ENCODE measurements around the gene GRIK4.
A peak's percentile ranks its signal among the peaks of the same experiment; 100 is the strongest.

GRIK4 gene

DNA sequence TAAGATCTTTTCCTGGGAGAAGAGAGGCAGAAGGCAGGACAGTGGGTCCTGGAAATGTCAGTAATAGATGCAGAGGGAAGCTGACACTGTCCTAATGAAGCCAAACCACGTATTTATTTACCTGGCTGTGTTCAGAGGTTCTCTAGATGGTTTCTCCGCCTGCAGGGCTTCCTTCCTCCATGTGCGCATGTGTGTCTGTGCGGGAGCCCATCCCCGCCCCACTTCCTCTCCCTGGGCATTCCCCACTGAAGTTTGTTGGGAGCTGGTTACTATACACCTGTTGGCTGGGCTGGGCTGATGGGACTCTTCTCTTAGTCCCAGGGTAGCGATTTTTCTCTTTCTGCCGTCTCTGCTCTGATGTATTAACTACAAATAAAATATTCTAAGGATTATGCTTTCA lies 307.5 kb downstream of the GRIK4 start:
- DNase-seq = no peak

DNA sequence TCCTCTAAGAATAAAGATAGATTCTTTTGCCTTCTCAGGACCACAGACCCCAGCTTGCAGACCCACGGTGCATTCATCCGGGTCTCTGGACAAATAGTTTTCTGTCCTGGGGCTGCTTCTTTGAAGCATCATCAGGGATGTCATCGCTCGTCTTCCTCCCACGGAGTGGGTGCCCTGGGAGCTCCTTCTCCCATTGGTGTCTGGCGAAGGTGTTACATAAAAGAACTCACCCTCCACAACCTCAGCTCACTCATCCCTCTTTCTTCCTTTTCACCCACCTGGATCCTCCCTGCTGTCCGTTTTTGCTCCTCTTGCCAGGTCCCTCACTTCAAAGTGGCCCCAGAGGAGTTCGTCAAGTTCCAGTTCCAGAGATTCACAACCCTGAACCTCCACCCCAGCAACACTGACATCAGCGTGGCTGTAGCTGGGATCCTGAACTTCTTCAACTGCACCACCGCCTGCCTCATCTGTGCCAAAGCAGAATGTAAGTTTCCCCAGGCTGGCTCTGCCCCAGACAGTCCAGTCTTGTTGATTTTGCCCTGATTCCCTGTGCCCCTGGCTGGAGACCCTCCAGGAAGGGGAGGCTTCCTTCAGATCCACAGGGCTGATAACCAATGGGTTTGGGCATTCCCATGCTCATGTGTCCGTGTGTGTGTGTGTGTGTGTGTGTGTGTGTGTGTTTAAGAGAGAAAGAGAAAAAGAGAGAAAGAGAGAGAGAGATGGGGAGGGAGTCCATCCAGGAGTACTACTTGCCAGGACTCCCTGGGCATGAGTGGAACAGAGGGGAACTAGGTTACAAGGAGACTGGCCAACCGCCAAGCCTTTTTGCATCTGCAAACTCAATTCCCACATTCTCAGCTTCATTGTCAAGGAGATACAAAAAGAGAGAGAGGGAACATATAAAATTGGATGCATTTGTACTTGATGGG lies 308.2 kb downstream of the GRIK4 start:
- DNase-seq = no peak

DNA sequence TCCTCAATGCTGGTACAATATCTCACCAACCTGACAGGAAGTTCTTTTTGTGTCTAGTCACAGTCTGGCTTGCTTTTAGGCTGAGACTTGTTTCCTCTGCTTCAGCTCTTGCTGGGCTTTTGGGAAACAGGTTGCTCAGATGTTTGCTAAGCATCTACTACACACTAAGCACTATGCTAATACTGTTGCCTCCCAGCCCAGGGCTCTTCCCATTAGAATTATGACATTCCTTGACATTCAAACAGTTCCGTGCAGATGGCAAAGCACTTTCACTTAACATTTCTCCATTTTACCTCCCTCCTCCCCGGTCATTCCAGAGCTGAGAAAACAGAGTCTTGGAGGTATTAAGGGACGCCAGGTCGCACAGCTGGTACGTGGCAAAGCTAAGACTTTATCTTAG lies 311.6 kb downstream of the GRIK4 start:
- DNase-seq = no peak

DNA sequence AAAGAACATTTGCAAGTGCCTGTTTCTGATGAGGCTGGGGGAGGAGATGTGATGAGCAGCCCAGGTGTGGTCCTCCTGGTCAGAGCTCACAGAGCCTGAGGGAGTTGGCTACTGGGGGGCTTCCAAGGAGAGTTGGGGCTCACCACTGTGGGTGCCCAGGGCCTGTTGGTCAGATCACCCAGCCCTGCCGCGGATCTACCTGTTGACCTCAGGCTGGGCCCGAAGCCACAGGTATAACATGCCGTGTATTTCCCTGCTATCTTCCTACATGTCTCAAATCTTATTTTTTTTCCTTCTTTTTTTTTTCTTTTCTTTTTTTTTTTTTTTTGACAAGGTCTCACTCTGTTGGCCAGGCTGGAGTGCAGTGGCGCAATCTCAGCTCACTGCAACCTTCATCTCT lies 312.7 kb downstream of the GRIK4 start:
- no peak for DNase-seq

DNA sequence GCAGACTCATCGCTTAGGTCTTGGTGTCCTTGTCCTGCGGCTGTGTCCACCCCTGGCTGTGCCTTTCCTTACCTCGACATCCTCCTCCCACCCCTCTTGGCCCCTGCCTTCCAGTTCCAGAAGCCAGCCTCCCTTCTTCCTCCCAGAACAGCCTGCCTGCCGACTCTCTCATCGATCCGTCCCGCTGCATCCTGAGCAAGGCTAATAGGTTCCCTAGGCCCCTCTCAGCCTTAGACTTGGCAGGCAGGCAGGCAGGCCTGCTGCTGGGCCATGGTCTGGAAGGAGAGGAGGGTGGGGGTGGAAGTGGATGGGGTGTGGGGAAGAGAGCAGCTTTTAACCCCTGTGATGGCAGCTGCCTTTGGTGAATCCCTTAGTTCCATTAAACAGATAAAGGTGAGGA lies 315.6 kb downstream of the GRIK4 start:
- DNase-seq = no peak

DNA sequence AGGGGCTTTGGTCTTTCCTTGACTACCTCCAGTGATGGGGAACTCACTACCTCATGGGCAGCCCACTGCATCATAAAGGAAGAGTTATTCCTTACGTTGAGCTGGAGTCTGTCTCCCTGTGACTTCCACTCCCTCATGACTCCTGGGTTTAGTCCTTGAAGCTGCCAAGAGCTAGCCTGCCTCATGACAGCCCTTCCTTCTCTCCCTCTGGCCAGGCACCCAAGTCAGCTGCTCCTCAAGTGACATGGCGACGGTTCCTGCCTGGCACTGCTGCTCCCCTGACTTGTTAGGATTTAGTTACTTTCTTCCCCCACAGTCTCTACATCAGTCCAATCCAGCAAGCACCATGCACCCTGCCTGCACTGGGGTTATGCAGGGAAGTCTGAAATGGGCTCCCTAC lies 316.3 kb downstream of the GRIK4 start:
- no peak for DNase-seq

DNA sequence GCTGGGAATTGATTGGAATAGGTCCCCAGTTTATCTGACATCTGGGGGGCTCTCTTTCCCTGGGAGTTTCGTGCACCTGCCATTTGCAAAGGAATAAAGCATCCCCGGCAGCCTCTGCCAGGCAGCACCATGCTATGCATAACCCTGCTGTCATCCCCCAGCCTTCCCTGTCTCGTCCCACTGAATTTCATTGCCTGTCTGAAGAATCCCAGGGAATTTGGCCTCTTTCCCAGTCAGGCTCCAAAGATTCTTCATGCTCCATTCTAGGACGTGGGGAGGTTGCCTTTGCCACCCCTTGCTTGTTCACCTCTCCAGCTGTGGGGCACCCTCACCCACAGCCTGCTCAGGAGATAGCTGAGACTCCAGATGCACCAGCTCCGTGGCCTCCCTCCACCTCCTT lies 317.3 kb downstream of the GRIK4 start:
- no peak for DNase-seq

DNA sequence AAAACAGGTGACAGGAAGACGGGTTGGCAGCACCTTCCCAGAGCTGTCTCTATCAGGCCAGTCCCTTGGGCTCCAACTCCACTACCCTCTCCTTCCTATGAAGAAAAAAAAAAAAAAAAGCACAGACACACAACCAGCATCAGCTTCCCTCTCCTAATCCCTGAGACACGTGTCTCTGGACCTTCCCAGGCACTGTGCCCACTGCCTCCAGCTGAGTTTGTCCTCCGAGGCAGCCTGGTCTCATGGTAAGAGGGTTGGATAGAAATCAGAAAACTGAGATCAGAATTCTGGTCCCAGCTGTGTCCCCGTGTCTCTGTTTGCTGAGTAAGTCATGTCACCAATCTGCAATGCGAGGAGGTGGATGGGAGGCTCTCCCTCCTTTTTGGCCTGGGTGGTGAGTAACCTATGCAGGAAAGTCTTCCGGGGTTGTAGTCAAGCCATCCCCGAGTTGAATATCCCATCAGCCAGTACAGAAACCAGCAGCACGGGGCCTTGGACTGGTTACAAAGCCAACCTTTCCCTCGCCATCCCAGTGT lies 318.6 kb downstream of the GRIK4 start:
- DNase-seq = no peak

DNA sequence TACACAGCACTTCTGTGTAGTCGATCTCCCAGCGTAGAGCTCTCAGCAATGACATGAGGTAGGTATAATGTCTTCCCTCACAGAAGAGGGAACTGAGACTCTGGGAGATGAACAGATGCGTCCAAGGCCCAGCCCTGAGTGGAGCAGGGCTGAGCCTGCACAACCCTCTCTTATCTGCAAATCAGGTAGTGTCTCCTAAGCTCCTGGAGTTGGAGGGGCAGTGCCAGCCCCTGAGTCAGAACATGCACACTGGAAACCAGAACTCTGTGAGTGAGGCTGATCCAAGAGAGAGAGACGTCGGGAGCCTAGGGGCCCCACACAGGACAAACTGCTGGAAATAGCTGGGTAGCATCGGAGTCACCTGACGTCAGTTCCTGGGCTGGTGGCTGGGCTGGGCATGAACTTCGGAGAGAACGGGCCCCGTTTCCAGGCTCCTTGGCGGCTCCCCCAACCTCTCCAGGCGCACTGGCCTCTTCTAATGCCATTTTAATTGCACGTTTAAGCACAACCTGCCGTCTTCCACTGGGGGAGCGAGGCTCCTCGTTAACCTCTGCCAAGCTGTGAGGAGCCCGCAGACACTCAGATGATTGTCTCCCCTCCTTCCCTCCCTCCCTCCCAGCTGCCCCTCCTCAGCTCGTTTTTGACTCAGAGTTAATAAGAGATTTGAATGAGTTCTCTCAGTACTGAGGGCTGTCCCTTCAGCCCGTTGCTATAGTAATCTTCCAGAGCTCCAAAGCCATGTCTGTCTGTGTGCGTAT lies 321.1 kb downstream of the GRIK4 start:
- DNase-seq = no peak

DNA sequence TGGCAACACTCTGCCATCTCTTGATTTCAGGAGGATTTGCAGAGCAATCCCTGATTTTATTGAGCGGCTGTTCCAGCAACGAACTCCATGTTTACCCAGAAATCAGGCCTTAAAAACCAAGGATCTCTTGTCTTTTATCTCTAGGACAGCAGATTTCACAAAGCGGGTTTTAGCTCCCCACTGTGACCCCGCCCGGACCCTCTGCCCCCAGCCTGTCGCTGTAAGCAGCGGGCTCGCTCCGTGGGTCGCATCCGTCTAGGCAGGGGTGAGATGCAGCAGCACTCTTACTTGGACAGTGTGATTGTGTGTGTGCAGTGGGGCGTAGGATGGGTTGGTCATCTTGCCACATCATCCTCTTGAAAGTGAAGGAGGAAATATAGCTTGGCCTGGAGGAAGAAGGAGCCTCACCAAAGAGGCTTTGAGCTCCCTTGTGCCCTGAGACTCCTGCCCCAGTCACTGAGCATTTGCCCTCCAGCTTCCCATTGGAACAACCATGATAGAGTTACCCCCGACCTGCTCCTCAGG lies 323.2 kb downstream of the GRIK4 start:
- DNase-seq = no peak

DNA sequence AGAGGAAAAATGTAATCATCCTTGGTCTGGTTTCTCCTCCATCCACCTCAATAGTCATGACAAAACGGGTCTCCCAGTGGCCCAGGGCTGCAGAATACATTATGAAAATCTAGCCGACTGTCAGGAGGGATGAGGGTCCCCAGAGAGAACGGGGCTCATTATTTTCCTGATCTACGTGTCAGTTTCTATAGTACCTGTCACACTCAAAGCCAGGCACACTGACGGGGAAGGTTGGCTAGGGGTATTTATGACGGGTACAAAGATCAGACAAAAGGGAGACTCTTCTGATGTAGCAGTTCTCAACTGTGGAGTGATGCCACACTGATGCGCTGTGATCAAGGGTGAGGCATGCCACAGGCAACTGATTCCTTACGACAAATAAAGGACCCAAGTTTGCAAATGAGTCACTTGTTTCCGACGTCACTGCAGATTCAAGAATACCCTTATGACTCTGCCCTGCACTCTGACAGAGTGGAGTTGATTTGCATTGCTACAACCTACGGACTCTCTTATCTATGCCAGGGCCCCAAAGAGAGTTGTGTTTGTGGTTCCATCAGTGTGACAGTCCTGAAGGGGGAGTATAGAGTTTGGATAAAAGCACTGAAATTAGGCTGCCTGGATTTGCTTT lies 324.2 kb downstream of the GRIK4 start:
- DNase-seq = no peak

DNA sequence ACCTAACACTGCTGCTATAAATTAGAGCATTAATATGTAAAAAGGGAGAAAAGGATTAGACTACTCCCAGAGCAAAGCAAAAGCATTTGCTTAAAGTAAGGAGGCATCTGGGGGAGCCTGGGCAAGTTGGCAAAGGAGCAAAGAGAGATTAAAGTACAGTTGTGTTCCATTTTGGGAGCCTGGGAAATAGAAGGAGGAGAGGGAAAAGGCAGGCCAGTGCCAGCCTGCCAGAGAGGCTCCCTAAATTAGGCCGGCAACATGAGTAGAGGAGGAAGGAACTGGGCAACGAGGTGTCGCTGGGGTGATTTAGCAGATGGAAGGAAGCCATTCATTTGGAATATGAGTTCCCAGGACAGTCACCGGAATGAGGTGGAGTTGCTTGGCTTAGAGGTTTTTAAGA lies 326.1 kb downstream of the GRIK4 start:
- DNase-seq = no peak

DNA sequence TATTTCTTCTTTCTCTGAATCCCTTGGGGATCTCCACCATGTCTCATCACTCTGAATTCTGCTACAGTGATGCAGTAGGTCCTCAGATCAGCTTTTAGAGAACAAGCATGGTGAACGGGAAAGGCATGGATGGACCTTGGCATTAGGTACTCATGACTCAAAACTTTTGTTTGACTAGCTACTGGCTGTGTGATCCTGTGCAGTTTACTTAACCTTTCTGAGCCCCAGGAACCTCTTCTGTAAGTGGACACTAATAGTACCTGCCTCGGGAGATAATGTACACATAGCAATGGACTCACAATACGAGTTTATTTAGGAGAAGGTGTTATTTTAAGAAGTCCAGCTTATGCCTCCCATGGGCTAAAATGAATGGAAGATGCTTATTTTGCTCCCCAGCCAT lies 327.7 kb downstream of the GRIK4 start:
- DNase-seq = no peak

DNA sequence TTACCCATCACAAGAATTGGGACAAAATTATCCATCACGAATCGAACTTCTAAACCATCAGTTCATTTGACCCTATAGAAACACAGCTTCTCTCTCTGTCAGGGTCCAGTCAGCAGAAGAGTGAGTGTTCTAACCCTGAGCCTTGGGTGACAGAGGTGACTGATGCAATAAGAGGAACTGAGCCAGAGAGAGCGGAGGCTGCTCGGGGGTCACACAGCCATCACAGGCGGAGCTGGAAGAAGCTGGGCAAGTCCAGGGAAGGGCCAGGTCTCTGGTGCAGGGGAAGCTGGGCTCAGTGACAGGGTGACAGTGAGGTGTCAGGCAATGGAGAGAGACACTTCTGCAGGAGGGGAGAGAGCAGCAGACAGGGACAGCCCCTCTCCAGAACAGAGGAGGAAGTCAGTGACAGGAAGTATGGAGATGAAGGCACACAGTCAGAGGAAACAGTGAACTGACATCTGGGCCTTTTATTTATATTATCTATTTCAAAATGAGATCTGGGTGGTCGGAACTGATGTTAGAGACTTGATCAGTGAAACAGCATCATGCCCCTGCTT lies 328.4 kb downstream of the GRIK4 start:
- no peak for DNase-seq

DNA sequence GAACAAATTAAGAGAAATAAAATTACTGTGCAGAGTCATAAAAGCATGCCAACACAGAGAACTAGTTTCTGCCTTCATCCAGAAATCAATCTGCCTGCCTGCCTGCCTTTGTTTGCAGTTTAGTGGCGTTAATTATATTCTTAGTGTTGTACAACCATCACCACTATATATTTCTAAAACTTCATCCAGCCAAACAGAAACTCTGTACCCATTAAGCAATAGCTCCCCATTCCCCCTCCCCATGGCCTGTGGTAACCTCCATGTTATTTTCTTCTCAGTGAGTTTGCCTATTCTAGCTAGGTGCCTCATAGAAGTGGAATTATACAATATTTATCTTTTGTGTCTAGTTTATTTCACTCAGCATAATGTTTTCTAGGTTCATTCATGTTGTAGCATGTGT lies 329.1 kb downstream of the GRIK4 start:
- no peak for DNase-seq

DNA sequence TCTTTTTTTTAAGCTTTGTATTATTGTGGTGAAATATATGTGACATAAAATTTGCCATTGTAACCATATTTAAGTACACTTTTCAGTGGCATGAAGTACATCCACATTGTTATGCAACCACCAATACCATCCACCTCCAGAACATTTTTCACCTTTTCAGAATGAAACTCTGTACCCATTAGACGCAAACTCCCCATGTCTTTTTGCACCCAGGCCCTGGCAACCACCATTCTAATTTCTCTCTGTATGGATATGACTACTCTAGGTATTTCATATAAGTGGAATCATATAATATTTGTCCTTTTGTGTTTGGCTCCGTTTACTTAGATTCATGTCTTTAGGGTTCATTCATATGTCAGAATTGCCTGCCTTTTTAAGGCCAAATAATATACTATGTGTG lies 329.5 kb downstream of the GRIK4 start:
- DNase-seq = no peak

DNA sequence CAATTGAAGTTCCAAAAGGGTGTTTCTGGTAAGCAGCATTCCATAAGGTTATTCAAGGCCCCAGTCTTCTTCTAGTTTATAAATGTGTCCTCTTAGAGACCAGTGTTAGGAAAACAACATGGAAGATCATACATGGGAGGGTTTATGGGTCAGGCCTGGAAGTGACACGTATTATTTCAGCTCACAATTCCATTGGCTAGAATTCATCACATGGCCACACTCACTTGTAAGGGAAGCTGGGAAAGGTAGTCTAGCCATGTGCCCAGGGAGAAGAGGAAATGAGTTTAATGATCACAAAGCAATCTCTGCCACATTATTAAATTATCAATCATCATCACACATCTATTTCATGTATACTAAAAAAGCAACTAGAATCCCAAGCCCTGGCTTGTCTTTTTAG lies 330.6 kb downstream of the GRIK4 start:
- DNase-seq = no peak

DNA sequence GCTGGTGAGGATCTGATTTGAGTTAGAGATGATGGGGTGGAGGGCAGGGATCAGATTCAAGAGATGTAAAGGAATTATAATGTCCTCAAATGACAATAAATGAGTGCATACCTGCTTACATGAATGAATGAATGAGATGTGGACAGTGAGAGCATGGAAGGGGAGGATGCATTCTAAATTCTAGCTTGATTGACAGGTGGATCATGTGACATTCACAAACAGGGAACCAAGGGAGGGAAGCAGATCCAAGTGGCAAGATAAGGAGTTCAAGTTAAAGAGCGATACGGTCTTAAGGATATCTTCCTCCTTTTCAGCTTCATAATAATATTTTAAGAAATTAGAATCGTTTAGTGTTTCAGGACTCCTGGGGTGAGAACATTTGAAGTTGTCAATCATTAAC lies 341.9 kb downstream of the GRIK4 start:
- DNase-seq = no peak

DNA sequence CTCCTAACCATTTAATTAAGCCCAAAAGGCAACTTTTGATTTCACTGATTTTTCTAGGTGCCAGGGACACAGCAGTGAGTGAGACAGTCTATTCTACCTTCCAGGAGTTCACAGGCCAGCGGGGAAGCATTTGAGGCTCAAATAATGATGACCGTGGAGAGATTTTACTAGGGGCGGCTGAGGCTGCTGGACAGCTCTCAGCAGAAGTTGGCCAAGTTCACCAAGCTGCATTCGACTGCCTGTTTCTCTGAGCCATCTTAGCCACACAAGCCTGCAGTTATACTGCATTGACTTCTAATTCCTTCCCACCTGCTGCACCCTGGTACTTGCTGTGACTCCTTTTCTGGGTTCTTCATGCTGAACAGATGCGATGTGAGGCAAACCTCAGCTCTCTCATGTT lies 343.4 kb downstream of the GRIK4 start:
- DNase-seq = no peak

DNA sequence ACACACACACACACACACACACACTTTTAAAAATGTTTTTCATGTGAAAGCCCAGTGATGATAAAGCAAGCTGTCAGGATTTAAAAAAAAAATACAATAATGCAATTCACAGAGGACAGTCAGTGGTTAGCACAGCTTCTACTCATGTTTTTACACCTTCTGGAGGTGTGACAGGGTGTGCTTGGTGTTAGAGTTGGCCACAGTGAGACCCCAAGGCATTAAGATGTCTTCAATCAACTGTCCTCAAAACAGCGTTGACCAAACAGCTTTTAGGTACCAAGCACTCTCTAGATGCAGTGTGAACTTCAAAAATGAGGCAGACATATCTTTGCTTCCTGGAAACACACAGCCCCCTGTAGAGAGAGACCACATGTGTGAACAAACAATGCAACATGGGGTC lies 346.0 kb downstream of the GRIK4 start:
- DNase-seq = no peak

DNA sequence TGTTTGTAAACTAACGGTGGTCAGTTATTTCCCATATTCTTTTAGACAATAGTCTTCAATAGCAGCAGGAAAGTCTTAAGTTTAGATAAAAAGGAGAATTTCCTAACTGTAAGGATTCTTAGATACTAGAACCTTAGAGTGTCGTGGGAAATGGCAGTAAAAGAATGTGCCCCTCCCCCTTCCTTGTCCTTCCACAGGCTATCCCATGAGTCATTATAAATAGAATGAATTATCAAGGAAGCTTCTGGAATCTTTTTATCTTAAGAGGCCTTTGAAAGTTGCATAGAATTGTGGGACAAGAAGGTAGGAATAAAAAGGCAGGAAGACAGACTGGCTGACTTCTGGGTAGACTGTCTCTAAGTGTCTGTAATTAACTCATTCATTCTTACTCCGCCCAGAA lies 347.2 kb downstream of the GRIK4 start:
- peak; percentile 20 for DNase-seq

DNA sequence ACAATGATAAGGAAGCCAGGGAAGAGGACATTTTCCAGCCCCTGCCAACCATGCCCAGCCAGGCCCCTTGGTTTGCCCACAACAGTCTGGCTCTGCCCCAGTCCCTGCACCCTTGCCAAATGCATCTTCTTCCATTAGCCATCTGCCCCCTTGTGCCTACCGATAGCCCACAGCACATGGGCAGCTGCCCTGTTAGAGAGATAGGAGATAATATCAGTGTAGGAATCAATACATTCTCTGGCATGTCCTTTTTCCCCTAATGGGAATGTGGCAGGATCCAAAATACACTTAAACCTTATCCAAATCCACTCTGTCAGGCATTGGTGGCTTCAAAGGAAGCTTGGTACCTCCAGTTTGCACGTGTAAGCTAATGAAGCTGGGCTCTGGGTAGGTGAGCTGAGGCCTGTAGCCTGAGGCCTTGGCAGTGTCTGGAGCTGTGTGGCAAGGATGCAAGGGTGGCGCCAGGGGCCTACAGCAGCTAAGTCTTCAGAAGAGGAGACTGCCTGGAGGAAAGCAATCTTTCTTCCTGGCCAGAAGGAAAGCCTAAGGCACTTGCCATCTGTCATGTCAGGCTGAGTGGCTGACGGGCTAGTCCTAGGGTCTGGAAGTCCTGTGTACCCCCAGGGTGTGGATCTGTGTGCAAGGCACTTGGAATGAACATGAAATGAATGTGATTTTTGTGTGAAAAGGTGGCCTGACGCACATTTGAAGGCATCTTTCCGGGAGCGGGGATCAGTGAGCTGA lies 348.2 kb downstream of the GRIK4 start:
- DNase-seq = no peak
